ENCODE results near the gene PLCH2. TPM values are rescaled to one million over a fixed set of nuclear protein-coding genes. Genes with fewer than 3 reads are reported as not detected.
A peak's percentile ranks its signal among the peaks of the same experiment; 100 is the strongest.

The PLCH2 gene
- total and polyA plus RNA-seq, 9 of the 15 experiments (the other 6 are each of a cell fraction or from before 2014, with no cell fraction given), result 0.16 TPM; not detected in 8

- TF ChIP-seq CREB3L1 (IDR thresholded peaks at IDR 0.05; ENCODE audit: borderline replicate concordance, low read depth) (no peak), HMBOX1 (IDR thresholded peaks at IDR 0.05) (no peak), ZFP36 (IDR thresholded peaks at IDR 0.05; ENCODE audit: low read depth, low read length, partially characterized antibody) (no peak), TAF1 (IDR thresholded peaks at IDR 0.05; ENCODE audit: control insufficient read depth, extremely low read depth, insufficient read depth, low read length, severe bottlenecking) (no peak)
Measured at GRCh38 chr1:2493218-2493617, 17.1 kb downstream of the PLCH2 start (continued).

GRCh38 chr1:2493691-2494322 lies 17.7 kb downstream of the PLCH2 start:
- ChIA-PET CTCF (ENCODE audit: low intra/inter-chr PET ratio) (no interaction called here), POLR2A (interaction anchor here (0.5 to 1.0 kb wide), 3 partner anchors 9 to 78 kb away, joined by 3 to 4 read pairs (median 3); no protein-coding TSS in a partner anchor)
- in situ Hi-C loops (cut with MboI), result no loop called here
- H3K9ac ChIP-seq (ENCODE audit: insufficient read depth in 1 of 2, low read depth in 2 of 2, low read length in 2 of 2), result no peak overlapping the region; a peak in 2 of 4 replicates
- 3% methylated on average over 24 of the region's 24 CpGs for WGBS (ENCODE audit: insufficient coverage, low coverage, missing lambda C conversion rate)
- no peak overlapping the region for H3K4me3 ChIP-seq
- H3K4me1 ChIP-seq (replicated peaks in 1 of 2; ENCODE audit: control insufficient read depth in 2 of 2, insufficient read depth in 2 of 2, low read length in 2 of 2), result peaks cover 0 to 59% of the 10 kb centered on the region in 2 experiments; a peak in 2 of 5 replicates
- no peaks in the 10 kb centered on the region for H3K9me3 ChIP-seq (replicated peaks; ENCODE audit: control insufficient read depth, insufficient read depth, low read depth, low read length)
- no peak overlapping the region for H2AFZ ChIP-seq (ENCODE audit: low read depth, low read length)
- H3K4me2 ChIP-seq (ENCODE audit: insufficient read depth, low read length), result no peak overlapping the region
- H4K20me1 ChIP-seq (replicated peaks; ENCODE audit: control insufficient read depth, insufficient read depth, low read length), result peaks cover 26% of the 10 kb centered on the region
- ATAC-seq (peak; percentile 5; the same call in 1 of the 3 replicates), DNase-seq (ENCODE audit: extremely low read depth in 1 of 4, low spot score in 3 of 4) (no peak), FAIRE-seq (no peak)
- H3K27me3 ChIP-seq (ENCODE audit: control insufficient read depth in 2 of 2, insufficient read depth in 2 of 2, low read length in 2 of 2), result peaks cover 40 to 82% of the 10 kb centered on the region in 2 experiments; a peak in 4 of 5 replicates
- H3K9me1 ChIP-seq (ENCODE audit: control insufficient read depth, insufficient read depth, low read length), result no peaks in the 10 kb centered on the region
- TF ChIP-seq DLX4 (CRISPR knock-in tag; IDR thresholded peaks at IDR 0.05) (no peak), MCM3 (IDR thresholded peaks at IDR 0.05) (no peak), UBTF (IDR thresholded peaks at IDR 0.05; ENCODE audit: borderline replicate concordance in 1 of 2, low read depth in 2 of 2, low read length in 2 of 2) (0 out of 4 replicates have a peak, but pooled peaks of 1 of the 2 experiments have one; percentile 26)
- H3K27ac ChIP-seq (ENCODE audit: extremely low read depth, low read depth, low read length), result no peak overlapping the region
- no peaks in the 10 kb centered on the region for H3K36me3 ChIP-seq (ENCODE audit: control insufficient read depth, insufficient read depth, low read length)
- BruUV-seq (replicated peaks), result no TSS peak
- intact Hi-C loops (cut with micrococcal nuclease), result no loop called here
- no peaks in the 10 kb centered on the region for H3K79me2 ChIP-seq (ENCODE audit: control insufficient read depth, insufficient read depth, low read length)
